SH-SY5Y (cell line): ENCODE measurements around the gene BORCS8.

Source experiments
- GATA2 ChIP-seq: IDR thresholded peaks from 2 replicates; pipeline ENCODE4 v1.6.1; 2011; ENCODE audit warnings: mild to moderate bottlenecking, low read depth, low read length
- GATA3 ChIP-seq: IDR thresholded peaks from 2 replicates; pipeline ENCODE4 v1.6.1; 2011; ENCODE audit warnings: low read depth, mild to moderate bottlenecking, low read length, moderate library complexity

DNA sequence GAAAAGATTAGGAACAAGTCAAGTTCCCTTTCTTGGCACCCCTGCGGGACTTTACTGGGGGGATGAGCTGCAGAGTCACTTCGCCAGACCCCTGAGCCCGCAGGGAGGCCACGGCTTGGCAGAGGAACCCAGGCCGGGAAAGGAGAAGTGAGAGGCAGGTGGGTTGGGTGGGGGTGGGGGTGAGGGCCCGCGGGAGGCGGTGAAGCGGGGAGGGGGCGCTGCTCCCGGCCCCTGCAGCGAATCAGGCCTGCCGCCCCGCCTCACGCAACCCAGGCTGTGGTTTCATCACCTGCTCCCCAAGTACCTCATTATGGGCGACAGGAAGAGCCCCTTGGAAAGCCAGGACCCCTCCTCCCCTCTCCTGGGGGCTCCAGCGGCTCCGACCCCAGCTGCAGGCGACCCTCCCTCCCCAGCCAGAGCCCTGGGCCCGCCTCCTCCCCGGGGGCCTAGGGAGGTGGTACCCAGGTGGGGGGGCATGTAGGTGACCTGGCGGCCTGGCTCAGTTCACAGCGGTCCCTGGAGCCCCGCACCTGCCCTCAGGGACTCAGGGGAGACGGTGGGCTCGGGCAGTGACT, 31.4 kb downstream of the BORCS8 start:
- TF ChIP-seq GATA2 = no peak
- TF ChIP-seq GATA3 = no peak
